A549 (cell line): Measurements from ENCODE around the gene ZNF438. TPM values are rescaled to one million over a fixed set of nuclear protein-coding genes. Genes with fewer than 3 reads are reported as not detected.

Experiments
- ATAC-seq, 2 experiments: fragments of 200-7000 bp in 1 of 2; fragments of >200 bp in 1 of 2; cut with Nextera tagmentation in 1 of 2; cut with Tn5 transposase in 1 of 2; 3 replicates each; pipeline versions ENCODE4 v1.8.0 to v1.9.1; 2018 to 2020; ENCODE audit warnings: mild to moderate bottlenecking in 1 of 2, moderate library complexity in 1 of 2
- CTCF ChIA-PET: fragments of 300-600 bp; sonication (Branson Sonifier 250); formaldehyde crosslinking; extraction: SDS; loops from one replicate; lab custom pipeline; 2021; ENCODE audit warnings: antibody characterized with exemption, inconsistent platforms; lab: Yijun Ruan, JAX
- POLR2A ChIA-PET: fragments of 350-600 bp; formaldehyde crosslinking; extraction: SDS; loops from one replicate; lab custom pipeline; 2021; ENCODE audit warnings: antibody characterized with exemption, inconsistent platforms; lab: Yijun Ruan, JAX
- DNase-seq, 2 experiments: peaks; one replicate each; pipeline versions ENCODE4 v3.0.0 to v3.0.0-alpha.2; 2011 to 2016; ENCODE audit warnings: low read depth in 1 of 2, low spot score in 1 of 2
- FAIRE-seq: peaks from 2 replicates; lab custom pipeline; 2011; peaks lifted over from hg19 to GRCh38; lab: Jason Lieb, UNC
- H3K27ac ChIP-seq, 2 experiments: fragments of >200 bp; sonication (Bioruptor Twin); formaldehyde crosslinking; 3 replicates each; pipeline ENCODE4 v1.5.1; 2016 to 2017
- H3K4me1 ChIP-seq: fragments of >200 bp; sonication (Bioruptor Twin); formaldehyde crosslinking; 3 replicates; pipeline ENCODE4 v1.6.1; 2016
- H3K4me2 ChIP-seq: fragments of >200 bp; sonication (Bioruptor Twin); formaldehyde crosslinking; 3 replicates; pipeline ENCODE4 v1.6.1; 2016
- H3K4me3 ChIP-seq: fragments of >200 bp; sonication (Bioruptor Twin); formaldehyde crosslinking; 3 replicates; pipeline ENCODE4 v1.5.1; 2016
- H3K9me3 ChIP-seq: fragments of >200 bp; sonication (Bioruptor Twin); formaldehyde crosslinking; 3 replicates; pipeline ENCODE4 v1.6.1; 2016
- CHD2 ChIP-seq: fragments of 150-350 bp; IDR thresholded peaks from 2 replicates; pipeline ENCODE4 v1.6.1; 2014; ENCODE audit warnings: low read length; ENCODE audit not compliant: partially characterized antibody
- CHD4 ChIP-seq: fragments of 200-600 bp; sonication (generic); IDR thresholded peaks from 2 replicates; pipeline ENCODE4 v1.6.1; 2016; ENCODE audit warnings: antibody characterized with exemption, mild to moderate bottlenecking, borderline replicate concordance
- EHMT2 ChIP-seq: fragments of 200-600 bp; sonication (generic); IDR thresholded peaks from 2 replicates; pipeline ENCODE4 v1.6.1; 2016; ENCODE audit warnings: antibody characterized with exemption, low read depth, mild to moderate bottlenecking, moderate library complexity
- FOSL2 ChIP-seq, 2 experiments: fragments of 450-650 bp in 1 of 2; fragments of >200 bp in 1 of 2; sonication (Bioruptor Twin) in 1 of 2; formaldehyde crosslinking; IDR thresholded peaks; 2 replicates each; pipeline versions ENCODE4 v1.5.0 to v1.6.1; 2016 to 2020; ENCODE audit warnings: mild to moderate bottlenecking in 1 of 2, moderate library complexity in 1 of 2
- HDAC2 ChIP-seq: fragments of 200-600 bp; sonication (generic); IDR thresholded peaks from 2 replicates; pipeline ENCODE4 v1.6.1; 2016
- HOXB13 ChIP-seq: fragments of 250-450 bp; sonication (Bioruptor Pico); IDR thresholded peaks from 2 replicates; pipeline ENCODE4 v1.5.0; 2020; ENCODE audit warnings: low read depth, mild to moderate bottlenecking, moderate library complexity
- HOXB5 ChIP-seq: fragments of 250-450 bp; sonication (Bioruptor Pico); IDR thresholded peaks from 2 replicates; pipeline ENCODE4 v1.5.0; 2020; ENCODE audit warnings: mild to moderate bottlenecking, moderate library complexity
- JUNB ChIP-seq: fragments of >200 bp; sonication (Bioruptor Twin); formaldehyde crosslinking; IDR thresholded peaks from 2 replicates; pipeline ENCODE4 v1.6.1; 2016
- NFE2L2 ChIP-seq: fragments of 150-350 bp; conservative IDR thresholded peaks from 2 replicates; pipeline ENCODE4 v1.6.1; 2014; ENCODE audit warnings: low read length
- NR3C1 ChIP-seq: fragments of >200 bp; sonication (Bioruptor Twin); formaldehyde crosslinking; IDR thresholded peaks from 3 replicates; pipeline ENCODE4 v1.6.1; 2017
- PHF8 ChIP-seq: fragments of 200-600 bp; sonication (generic); IDR thresholded peaks from 2 replicates; pipeline ENCODE4 v1.6.1; 2016; ENCODE audit warnings: low read depth, mild to moderate bottlenecking, antibody characterized with exemption, moderate library complexity, borderline replicate concordance
- POLR2A ChIP-seq: IDR thresholded peaks from 2 replicates; pipeline ENCODE4 v1.6.1; 2012; ENCODE audit warnings: mild to moderate bottlenecking, low read length
- RAD21 ChIP-seq, 2 experiments: fragments of >200 bp in 1 of 2; sonication (Bioruptor Twin) in 1 of 2; formaldehyde crosslinking in 1 of 2; IDR thresholded peaks in 1 of 2; conservative IDR thresholded peaks in 1 of 2; 2 replicates in 1 of 2; 3 replicates in 1 of 2; pipeline ENCODE4 v1.6.1; 2012 to 2018; ENCODE audit warnings: inconsistent platforms in 1 of 2
- RARB ChIP-seq: fragments of 250-450 bp; sonication (Bioruptor Pico); IDR thresholded peaks from 2 replicates; pipeline ENCODE4 v1.8.0; 2021; ENCODE audit warnings: mild to moderate bottlenecking, moderate library complexity
- RCOR1 ChIP-seq: fragments of 150-350 bp; IDR thresholded peaks from 2 replicates; pipeline ENCODE4 v1.6.1; 2014; ENCODE audit warnings: antibody characterized with exemption, low read length, low read depth
- TP53 ChIP-seq: fragments of 250-450 bp; sonication (Bioruptor Pico); IDR thresholded peaks from 2 replicates; pipeline ENCODE4 v1.5.0; 2021; ENCODE audit warnings: mild to moderate bottlenecking, moderate library complexity
- WGBS: methylation state at CpG from one replicate; pipeline ENCODE4 v1.1.6; 2017; ENCODE audit errors: missing lambda C conversion rate; 5-methylcytosine and 5-hydroxymethylcytosine counted together
- polyA plus RNA-seq, 4 experiments: library from polyadenylated mRNA; depleted of rRNA in 3 of 4; stranded (reverse); fragments of >200 nt; fragmentation: RNase III in 1 of 4; extraction: RNeasy Plus Mini Kit Qiagen cat#74134 plus additional on column Dnase treatment in 1 of 4; gene quantifications; 2 replicates in 3 of 4; 3 replicates in 1 of 4; pipeline ENCODE4 v1.2.3, GENCODE V29; 2011 to 2017
- TF ChIP-seq, protein P1 (sequence below): fragments of >200 bp; sonication (Bioruptor Twin); formaldehyde crosslinking; IDR thresholded peaks from 3 replicates; pipeline ENCODE4 v1.5.1; 2016
- TF ChIP-seq, protein P2 (sequence below): fragments of 450-650 bp; IDR thresholded peaks from 2 replicates; pipeline ENCODE4 v1.6.1; 2014; ENCODE audit warnings: antibody characterized with exemption
- TF ChIP-seq, protein P3 (sequence below): IDR thresholded peaks from 2 replicates; pipeline ENCODE4 v1.6.1; 2012

ZNF438 gene
- polyA plus RNA-seq, 2 of the 4 experiments (the other 2 are of a cell fraction), result 2.2 to 4.5 TPM

DNA sequence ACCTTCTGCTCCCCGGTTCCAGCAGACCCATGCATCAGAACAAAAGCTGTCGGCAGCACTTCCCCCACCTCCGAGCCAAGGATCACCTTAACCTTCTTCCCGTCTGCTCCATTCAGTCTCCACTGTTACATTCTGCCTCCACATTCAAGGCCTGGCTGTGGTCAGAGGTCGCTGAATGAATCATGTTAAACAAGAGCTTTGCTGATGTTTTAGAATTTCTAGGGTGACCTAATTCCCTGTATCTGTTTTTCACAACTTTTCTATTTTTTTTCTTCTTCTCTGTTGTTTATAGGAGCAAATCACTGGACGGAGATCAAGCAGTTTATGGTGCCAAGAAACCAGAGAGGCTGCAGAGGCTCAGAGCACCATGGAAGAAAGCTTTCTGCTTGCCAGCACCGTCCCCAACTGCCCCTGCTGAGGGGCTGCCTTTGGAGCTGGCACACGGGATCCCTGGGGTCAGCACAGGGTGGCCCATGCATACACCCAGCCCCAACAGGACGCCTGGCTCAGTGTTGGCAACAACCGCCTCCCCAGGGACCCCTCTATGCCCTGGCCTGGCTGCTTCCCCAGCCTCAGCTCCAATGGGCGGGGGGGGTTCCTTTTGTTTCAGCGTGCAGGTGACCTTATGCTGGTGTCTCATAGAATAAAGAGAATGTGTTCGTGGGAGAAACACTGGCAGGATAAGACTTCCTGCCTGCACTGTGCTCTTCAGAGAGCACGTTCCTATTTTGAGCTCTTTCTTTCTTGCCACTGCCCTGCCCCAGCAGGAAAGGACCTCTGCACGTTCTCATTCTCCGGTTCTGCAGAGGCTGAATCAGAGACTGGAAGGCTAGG lies 219.4 kb downstream of the ZNF438 start:
- Histone ChIP-seq H3K4me1 (no peaks in the 10 kb centered on the region), H3K4me3 (no peak overlapping the region), H3K4me2 (no peak overlapping the region), H3K27ac (no peak overlapping the region), H3K9me3 (no peaks in the 10 kb centered on the region)
- POLR2A ChIA-PET, result no interaction called here
- CTCF ChIA-PET, result interaction anchor here (0.9 to 1.2 kb wide), 3 partner anchors 29 to 963 kb away, joined by 3 to 4 read pairs (median 3); partner anchors contain the start of gene ZNF438
- ATAC-seq, result no peak
- TF ChIP-seq, protein P1, sequence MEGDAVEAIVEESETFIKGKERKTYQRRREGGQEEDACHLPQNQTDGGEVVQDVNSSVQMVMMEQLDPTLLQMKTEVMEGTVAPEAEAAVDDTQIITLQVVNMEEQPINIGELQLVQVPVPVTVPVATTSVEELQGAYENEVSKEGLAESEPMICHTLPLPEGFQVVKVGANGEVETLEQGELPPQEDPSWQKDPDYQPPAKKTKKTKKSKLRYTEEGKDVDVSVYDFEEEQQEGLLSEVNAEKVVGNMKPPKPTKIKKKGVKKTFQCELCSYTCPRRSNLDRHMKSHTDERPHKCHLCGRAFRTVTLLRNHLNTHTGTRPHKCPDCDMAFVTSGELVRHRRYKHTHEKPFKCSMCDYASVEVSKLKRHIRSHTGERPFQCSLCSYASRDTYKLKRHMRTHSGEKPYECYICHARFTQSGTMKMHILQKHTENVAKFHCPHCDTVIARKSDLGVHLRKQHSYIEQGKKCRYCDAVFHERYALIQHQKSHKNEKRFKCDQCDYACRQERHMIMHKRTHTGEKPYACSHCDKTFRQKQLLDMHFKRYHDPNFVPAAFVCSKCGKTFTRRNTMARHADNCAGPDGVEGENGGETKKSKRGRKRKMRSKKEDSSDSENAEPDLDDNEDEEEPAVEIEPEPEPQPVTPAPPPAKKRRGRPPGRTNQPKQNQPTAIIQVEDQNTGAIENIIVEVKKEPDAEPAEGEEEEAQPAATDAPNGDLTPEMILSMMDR, result no peak
- TF ChIP-seq CHD2 (no peak), HDAC2 (no peak), RCOR1 (no peak), RAD21 (conservative IDR thresholded peaks at IDR 0.05 in 1 of 2, IDR thresholded peaks at IDR 0.05 in 1 of 2) (no peak), RARB (no peak), NR3C1 (no peak), TP53 (no peak), PHF8 (no peak), POLR2A (no peak), HOXB5 (CRISPR knock-in tag) (no peak)
- TF ChIP-seq, protein P2, sequence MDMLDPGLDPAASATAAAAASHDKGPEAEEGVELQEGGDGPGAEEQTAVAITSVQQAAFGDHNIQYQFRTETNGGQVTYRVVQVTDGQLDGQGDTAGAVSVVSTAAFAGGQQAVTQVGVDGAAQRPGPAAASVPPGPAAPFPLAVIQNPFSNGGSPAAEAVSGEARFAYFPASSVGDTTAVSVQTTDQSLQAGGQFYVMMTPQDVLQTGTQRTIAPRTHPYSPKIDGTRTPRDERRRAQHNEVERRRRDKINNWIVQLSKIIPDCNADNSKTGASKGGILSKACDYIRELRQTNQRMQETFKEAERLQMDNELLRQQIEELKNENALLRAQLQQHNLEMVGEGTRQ, result no peak
- FAIRE-seq, result no peak
- no peak for DNase-seq
- 41% methylated on average over 16 of the region's 16 CpGs for WGBS

DNA sequence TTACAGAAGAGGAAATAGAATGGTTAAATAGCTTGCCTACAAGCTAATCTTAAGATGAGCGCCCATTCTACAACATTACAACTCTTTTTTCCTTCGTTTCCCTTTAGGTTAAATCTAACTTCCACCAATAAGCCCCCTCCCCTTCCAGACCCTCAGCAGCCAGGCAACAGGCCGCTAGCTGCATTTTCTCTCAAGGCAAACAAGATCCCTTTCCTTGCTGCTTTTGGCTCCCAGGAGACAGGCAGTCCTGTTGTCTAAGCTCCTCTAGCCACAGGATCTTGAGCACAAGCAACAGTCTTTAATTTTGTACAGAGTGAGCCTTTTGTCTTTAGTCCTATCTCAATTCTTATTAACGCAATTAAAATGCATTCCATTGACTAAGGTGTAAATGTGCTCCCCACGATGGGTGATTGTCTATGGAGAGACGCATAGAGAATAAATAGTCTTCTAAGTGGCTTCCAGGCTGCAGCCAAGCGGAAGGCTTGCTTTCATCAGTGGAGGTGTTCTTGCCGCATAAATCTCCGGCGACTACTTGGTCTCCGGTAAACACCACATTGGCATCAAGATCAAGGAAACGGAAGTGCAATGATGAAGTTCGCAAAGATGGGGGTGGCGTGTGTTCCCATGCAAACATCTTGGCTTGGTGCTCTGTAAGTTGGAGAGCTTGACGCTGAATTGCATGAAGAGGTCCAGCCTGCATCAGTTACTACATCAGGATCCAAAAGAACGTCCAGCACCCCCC lies 220.2 kb downstream of the ZNF438 start:
- TF ChIP-seq HOXB13 (CRISPR knock-in tag) (no peak), EHMT2 (no peak), CHD4 (no peak), CHD2 (no peak), JUNB (no peak), NFE2L2 (no peak), FOSL2 (IDR thresholded peaks at IDR 0.05) (no peak), FOSL2 (CRISPR knock-in tag; IDR thresholded peaks at IDR 0.05) (no peak)
- TF ChIP-seq, protein P3, sequence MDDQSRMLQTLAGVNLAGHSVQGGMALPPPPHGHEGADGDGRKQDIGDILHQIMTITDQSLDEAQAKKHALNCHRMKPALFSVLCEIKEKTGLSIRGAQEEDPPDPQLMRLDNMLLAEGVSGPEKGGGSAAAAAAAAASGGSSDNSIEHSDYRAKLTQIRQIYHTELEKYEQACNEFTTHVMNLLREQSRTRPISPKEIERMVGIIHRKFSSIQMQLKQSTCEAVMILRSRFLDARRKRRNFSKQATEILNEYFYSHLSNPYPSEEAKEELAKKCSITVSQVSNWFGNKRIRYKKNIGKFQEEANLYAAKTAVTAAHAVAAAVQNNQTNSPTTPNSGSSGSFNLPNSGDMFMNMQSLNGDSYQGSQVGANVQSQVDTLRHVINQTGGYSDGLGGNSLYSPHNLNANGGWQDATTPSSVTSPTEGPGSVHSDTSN, result no peak
- TF ChIP-seq, all 56 proteins: peak for 0
- Histone ChIP-seq H3K4me1 (no peaks in the 10 kb centered on the region), H3K4me3 (no peak overlapping the region), H3K27ac (no peak overlapping the region), H3K9me3 (no peaks in the 10 kb centered on the region), H3K4me2 (no peak overlapping the region)
- 62% methylated on average over 16 of the region's 16 CpGs for WGBS
- ATAC-seq, result no peak
- FAIRE-seq, result no peak
- ChIA-PET POLR2A (no interaction called here), CTCF (interaction anchor here (0.9 to 1.0 kb wide), 2 partner anchors 171 to 963 kb away, joined by 3 read pairs; no protein-coding TSS in a partner anchor)
- no peak for DNase-seq
